Heart right ventricle (tissue), 16 donors: ENCODE data around the gene U2AF1L4. TPM values are rescaled to one million over a fixed set of nuclear protein-coding genes. Genes with fewer than 3 reads are reported as not detected.

ENCODE experiments used
- ATAC-seq, 8 donors: fragments of 200-7000 bp; cut with Tn5 transposase; one replicate each; pipeline ENCODE4 v1.9.1; 2020; ENCODE audit warnings: mild to moderate bottlenecking in 8 of 8, moderate library complexity in 8 of 8, moderate number of reproducible peaks in 1 of 8
- DNase-seq, 2 donors: peaks; one replicate each; pipeline ENCODE4 v3.0.0-alpha.2; 2020
- H3K27ac ChIP-seq, 10 donors: fragments of 200-600 bp; sonication (generic) in 2 of 10; one replicate each; pipeline versions ENCODE4 v1.5.0 to v1.8.0; 2020 to 2022; ENCODE audit warnings: mild to moderate bottlenecking in 3 of 10
- H3K27me3 ChIP-seq, 7 donors: fragments of 200-600 bp; one replicate each; pipeline ENCODE4 v1.8.0; 2021 to 2022; ENCODE audit warnings: mild to moderate bottlenecking in 2 of 7
- H3K36me3 ChIP-seq, 9 donors: fragments of 200-600 bp; sonication (generic) in 1 of 9; one replicate each; pipeline versions ENCODE4 v1.5.0 to v1.8.0; 2020 to 2022; ENCODE audit warnings: mild to moderate bottlenecking in 2 of 9
- H3K4me1 ChIP-seq, 9 donors: fragments of 200-600 bp; sonication (generic) in 1 of 9; one replicate each; pipeline versions ENCODE4 v1.5.0 to v1.8.0; 2020 to 2022; ENCODE audit warnings: mild to moderate bottlenecking in 4 of 9
- H3K4me3 ChIP-seq, 10 donors: fragments of 200-600 bp; sonication (generic) in 2 of 10; one replicate each; pipeline versions ENCODE4 v1.5.0 to v1.8.0; 2020 to 2022; ENCODE audit warnings: mild to moderate bottlenecking in 7 of 10, moderate library complexity in 2 of 10
- H3K9me3 ChIP-seq, 11 donors: fragments of 200-600 bp in 10 of 11; sonication (generic) in 2 of 11; one replicate each; pipeline versions ENCODE4 v1.5.0 to v1.8.0; 2013 to 2022; ENCODE audit warnings: mild to moderate bottlenecking in 2 of 11, control low read depth in 1 of 11, moderate library complexity in 1 of 11
- WGBS, 2 donors: extraction: QIAGEN DNeasy Blood & Tissue Kit; methylation state at CpG; one replicate each; pipeline ENCODE4 v1.1.7; 2013; ENCODE audit warnings: inconsistent platforms in 1 of 2; 5-methylcytosine and 5-hydroxymethylcytosine counted together
- intact Hi-C, 10 donors: fragments of 100-400 bp; cut with DNase I; formaldehyde crosslinking; loops; one replicate each; pipeline versions ENCODE4 v1.11.1 to v1.14.2; 2022
- polyA plus RNA-seq, 2 donors: library from polyadenylated mRNA; stranded (reverse); fragments of 200-250 nt; gene quantifications; one replicate each; pipeline ENCODE4 v1.2.3, GENCODE V29; 2013
- total RNA-seq, 10 donors: library from RNA; stranded (reverse); fragmentation: NEBNext Ultra II Directional in 3 of 10; extraction: Animal tissue kit (Norgen Biotek cat#: 25700) in 3 of 10; gene quantifications; one replicate each; pipeline versions ENCODE4 v1.2.1 to v1.2.4, GENCODE V29; 2021 to 2023
- TF ChIP-seq, protein P1 (sequence below), 9 donors: fragments of 200-600 bp; sonication (generic) in 2 of 9; IDR thresholded peaks; one replicate each; pipeline versions ENCODE4 v1.5.0 to v1.8.0; 2021 to 2022; ENCODE audit warnings: antibody characterized with exemption in 9 of 9, mild to moderate bottlenecking in 5 of 9, moderate library complexity in 1 of 9
- donor health status: Arrhythmogenic right ventricular cardiomyopathy.
- donor health status: ischemic (EF 13 %, LVEDD 7.1; RV severe dilation, severe dysfunction).
- donor health status: healthy with polysubstance abuse.
- donor health status: DM: no; HTN: yes; CAD: no.
- donor health status: DM: no; HTN: no; CAD: no.
- donor health status: ischemic (EF 25% LVEDD 6.9; RV normal size, moderate dysfunction).
- donor health status: ischemic (EF 25% LVEDD 5.7; RV mildly dilated, moderate dysfunction).
- donor health status: healthy.
- donor health status: DM: yes; HTN: yes; CAD: no.
- donor health status: Ischemic cardiomyopathy.
- donor health status: ischemic (EF 35%, LVEDD 5.7; RV mildly dilated, moderate dysfunction).
- donor health status: nonischemic (EF 11% LVEDD 7.7; RV severe dilation, severe dysfunction).
- donor health status: DM: yes; HTN: yes; CAD: no.
- donor health status: PGD.
- donor health status: ischemic (EF 29% LVEDD 5.4; RV normal size, mild dysfunction).
- donor health status: nonischemic (EF 23%, LVEDD 6.1; RV moderate dilation, normal function).

U2AF1L4 gene
- total and polyA plus RNA-seq, 12 donors = 11.5 to 57.7 (median 20.3) TPM

DNA sequence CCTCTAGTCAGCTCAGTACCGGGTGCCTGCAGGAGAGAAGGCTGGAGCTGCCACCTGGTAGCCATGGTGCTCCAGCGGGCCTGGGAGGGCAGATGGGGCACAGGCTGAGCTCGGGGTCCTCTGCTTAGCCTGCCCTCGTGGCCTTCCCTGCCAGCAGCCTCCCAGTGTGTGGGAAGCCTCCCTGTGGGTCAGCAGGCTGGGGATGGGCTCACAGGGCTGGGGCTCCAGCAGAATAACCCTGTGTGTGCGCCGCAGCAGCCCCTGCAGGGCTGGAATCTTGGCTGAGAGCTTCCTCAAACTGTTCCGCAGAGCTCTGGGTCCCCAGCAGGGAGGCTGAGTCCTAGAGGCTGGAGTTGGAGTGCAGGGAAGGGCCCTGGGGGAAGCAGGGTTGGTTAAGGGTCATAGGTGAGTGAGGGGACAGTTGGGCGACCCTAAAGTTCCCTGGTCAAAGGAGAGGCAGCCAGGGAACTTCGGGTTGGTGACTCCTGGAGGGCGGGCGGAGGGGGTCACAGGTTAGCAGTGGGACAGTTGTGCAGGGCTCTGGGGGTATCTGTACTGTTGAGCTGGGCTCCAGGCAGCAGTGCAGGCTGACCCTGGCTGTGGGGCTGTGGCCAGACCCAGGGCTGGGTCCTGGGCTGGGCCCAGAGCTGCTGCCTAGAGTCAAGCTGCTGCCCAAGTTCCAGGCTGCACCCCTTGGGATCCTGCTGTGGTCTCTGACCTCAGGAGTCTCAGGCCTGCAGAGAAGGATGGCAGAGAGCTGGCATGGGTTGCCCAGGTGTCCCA lies 44.2 kb upstream of the U2AF1L4 start:
- H3K9me3 ChIP-seq = no peaks in the 10 kb centered on the region
- TF ChIP-seq, protein P1, sequence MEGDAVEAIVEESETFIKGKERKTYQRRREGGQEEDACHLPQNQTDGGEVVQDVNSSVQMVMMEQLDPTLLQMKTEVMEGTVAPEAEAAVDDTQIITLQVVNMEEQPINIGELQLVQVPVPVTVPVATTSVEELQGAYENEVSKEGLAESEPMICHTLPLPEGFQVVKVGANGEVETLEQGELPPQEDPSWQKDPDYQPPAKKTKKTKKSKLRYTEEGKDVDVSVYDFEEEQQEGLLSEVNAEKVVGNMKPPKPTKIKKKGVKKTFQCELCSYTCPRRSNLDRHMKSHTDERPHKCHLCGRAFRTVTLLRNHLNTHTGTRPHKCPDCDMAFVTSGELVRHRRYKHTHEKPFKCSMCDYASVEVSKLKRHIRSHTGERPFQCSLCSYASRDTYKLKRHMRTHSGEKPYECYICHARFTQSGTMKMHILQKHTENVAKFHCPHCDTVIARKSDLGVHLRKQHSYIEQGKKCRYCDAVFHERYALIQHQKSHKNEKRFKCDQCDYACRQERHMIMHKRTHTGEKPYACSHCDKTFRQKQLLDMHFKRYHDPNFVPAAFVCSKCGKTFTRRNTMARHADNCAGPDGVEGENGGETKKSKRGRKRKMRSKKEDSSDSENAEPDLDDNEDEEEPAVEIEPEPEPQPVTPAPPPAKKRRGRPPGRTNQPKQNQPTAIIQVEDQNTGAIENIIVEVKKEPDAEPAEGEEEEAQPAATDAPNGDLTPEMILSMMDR (IDR thresholded peaks at IDR 0.05) = no peak
- intact Hi-C loops = no loop called here
- DNase-seq (no peak), ATAC-seq (no peak)
- WGBS, 2 donors = 87 to 90% methylated on average over 11 of the region's 11 CpGs
- peaks cover 0 to 10% (median 0%) of the 10 kb centered on the region in 9 donors for H3K36me3 ChIP-seq
- H3K4me3 ChIP-seq = no peak overlapping the region
- H3K4me1 ChIP-seq = no peaks in the 10 kb centered on the region
- no peak overlapping the region for H3K27ac ChIP-seq
- no peaks in the 10 kb centered on the region for H3K27me3 ChIP-seq

DNA sequence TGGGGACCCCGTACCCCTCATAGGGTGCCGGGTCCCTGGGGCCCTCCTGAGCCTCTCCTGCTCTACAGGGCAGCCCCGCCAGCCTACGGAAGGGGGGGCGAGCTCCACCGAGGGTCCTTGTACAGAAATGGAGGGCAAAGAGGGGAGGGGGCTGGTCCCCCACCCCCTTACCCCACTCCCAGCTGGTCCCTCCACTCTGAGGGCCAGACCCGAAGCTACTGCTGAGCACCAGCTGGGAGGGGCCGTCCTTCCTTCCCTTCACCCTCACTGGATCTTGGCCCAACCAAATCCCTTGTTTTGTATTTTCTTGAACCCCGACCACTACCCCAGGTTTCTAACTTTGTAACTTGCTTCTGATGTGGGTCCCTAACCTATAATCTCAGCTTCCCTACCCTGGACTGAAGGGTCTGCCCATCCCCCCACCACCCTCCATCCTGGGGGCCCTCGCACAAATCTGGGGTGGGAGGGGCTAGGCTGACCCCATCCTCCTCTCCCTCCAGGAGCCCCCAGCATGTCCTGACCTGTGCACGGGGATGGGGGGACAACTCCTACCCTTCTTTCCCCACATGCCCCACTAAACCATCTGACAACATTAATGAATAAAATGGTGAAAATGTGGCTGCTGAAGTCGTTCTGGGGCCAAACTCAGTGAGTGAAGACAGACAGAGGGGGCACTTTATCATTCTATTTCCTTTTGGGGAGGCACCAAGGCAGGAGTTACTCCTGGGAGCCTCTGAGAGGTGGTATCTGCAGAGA lies 43.2 kb upstream of the U2AF1L4 start:
- intact Hi-C loops = no loop called here
- Histone ChIP-seq H3K27me3 (no peaks in the 10 kb centered on the region), H3K9me3 (no peaks in the 10 kb centered on the region), H3K27ac (no peak overlapping the region), H3K4me3 (no peak overlapping the region), H3K36me3 (peaks cover 0 to 12% (median 0%) of the 10 kb centered on the region in 9 donors), H3K4me1 (no peaks in the 10 kb centered on the region)
- no peak for DNase-seq
- ATAC-seq = no peak
- TF ChIP-seq, protein P1 (IDR thresholded peaks at IDR 0.05) = no peak
- WGBS, 2 donors = 77 to 85% methylated on average over 11 to 12 of the region's 12 CpGs

DNA sequence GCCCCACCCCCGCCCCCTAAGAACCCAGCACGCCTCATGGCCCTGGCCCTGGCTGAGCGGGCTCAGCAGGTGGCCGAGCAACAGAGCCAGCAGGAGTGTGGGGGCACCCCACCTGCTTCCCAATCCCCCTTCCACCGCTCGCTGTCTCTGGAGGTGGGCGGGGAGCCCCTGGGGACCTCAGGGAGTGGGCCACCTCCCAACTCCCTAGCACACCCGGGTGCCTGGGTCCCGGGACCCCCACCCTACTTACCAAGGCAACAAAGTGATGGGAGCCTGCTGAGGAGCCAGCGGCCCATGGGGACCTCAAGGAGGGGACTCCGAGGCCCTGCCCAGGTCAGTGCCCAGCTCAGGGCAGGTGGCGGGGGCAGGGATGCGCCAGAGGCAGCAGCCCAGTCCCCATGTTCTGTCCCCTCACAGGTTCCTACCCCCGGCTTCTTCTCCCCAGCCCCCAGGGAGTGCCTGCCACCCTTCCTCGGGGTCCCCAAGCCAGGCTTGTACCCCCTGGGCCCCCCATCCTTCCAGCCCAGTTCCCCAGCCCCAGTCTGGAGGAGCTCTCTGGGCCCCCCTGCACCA lies 42.1 kb upstream of the U2AF1L4 start:
- no peak overlapping the region for H3K27ac ChIP-seq
- ATAC-seq (no peak), DNase-seq (no peak)
- no peak overlapping the region for H3K4me3 ChIP-seq
- intact Hi-C loops = no loop called here
- TF ChIP-seq, protein P1 (IDR thresholded peaks at IDR 0.05) = no peak
- H3K9me3 ChIP-seq = no peaks in the 10 kb centered on the region
- H3K4me1 ChIP-seq = no peaks in the 10 kb centered on the region
- WGBS, 2 donors = 93 to 94% methylated on average over 15 of the region's 15 CpGs
- peaks cover 0 to 23% (median 0%) of the 10 kb centered on the region in 9 donors for H3K36me3 ChIP-seq
- no peaks in the 10 kb centered on the region for H3K27me3 ChIP-seq

- ATAC-seq = no peak
- H3K4me3 ChIP-seq = no peak overlapping the region
- H3K27ac ChIP-seq = no peak overlapping the region
- no peak for DNase-seq
- WGBS, 2 donors = 92 to 94% methylated on average over 31 of the region's 31 CpGs
- no peaks in the 10 kb centered on the region for H3K9me3 ChIP-seq
- no peaks in the 10 kb centered on the region for H3K4me1 ChIP-seq
- TF ChIP-seq, protein P1 (IDR thresholded peaks at IDR 0.05) = no peak
- H3K36me3 ChIP-seq = peaks cover 0 to 31% (median 0%) of the 10 kb centered on the region in 9 donors
- no peaks in the 10 kb centered on the region for H3K27me3 ChIP-seq
- intact Hi-C loops = no loop called here
These were observed 41.3 kb upstream of the U2AF1L4 start for GRCh38 chr19:35786299-35787160.
